Dedifferentiated amniotic fluid mesenchymal stem cell (primary cell): ENCODE results near the gene ZDHHC20.
"Not testable (repeated sequence)": the region's sequence is repeated elsewhere in the genome, so short reads cannot be mapped to it uniquely, and the experiment has no call there.

ENCODE experiments used
- DNase-seq: peaks from one replicate; pipeline ENCODE4 v3.0.0-alpha.2; 2016; ENCODE audit errors: extremely low spot score

The ZDHHC20 gene

DNA sequence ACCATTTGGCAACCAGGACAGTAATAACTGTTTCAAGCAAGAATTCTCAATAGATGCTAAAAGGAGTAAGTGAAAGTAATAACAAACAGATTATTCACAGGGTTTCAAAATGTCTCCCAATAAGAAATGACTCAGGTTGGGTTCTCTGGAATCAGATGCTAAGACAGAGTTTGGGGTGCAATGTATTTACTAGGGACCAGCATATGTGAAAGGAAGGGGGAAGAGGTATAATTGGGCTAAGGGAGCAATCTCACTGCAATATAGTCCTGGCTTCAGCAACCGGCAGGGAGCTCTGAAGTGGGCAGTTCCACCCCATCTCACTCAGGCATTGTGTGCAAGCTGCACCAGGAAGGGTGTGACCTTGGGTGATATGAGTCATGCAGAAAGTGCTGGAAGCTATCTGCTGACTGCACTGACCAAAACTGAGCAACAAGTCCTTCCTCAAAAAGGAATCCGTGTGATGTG lies 23.4 kb downstream of the ZDHHC20 start:
- DNase-seq, result peak; percentile 36

DNA sequence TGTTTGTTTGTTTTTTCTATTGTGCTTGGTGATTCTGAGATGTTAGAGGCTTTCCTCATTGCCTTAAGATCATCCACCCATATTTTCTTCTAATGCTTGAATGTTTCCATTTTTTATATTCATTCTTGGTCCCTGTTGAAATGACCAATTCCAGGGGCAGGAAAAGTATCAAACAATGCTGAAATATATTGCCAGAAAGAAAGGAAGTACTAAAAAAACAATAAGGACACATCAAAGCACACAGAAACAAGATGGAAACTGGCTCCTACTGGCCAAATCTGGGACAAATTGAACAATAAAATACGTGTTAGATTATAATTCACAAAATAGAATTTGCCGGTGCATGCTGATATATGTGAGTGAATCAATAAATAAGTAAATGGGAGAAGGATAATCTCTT lies 23.9 kb downstream of the ZDHHC20 start:
- DNase-seq, result no peak

DNA sequence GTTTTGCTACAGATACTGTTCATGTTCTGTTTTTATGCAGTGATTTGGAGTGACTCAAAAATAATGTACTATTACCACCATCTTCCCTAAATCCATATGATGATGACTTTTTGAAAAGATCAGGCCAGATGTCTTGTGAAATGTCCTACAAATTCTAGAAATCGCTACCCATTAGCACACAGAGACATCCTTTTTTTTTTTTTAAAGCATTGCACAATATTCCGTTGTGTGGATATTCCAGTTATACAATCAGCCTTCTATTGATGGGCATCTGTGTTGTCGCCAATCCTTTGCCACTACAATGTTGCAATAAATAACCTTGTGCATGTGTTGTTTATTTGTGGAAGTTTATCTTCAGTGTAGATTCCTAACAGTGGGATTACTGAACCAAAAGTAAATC lies 24.5 kb downstream of the ZDHHC20 start:
- DNase-seq, result no peak

DNA sequence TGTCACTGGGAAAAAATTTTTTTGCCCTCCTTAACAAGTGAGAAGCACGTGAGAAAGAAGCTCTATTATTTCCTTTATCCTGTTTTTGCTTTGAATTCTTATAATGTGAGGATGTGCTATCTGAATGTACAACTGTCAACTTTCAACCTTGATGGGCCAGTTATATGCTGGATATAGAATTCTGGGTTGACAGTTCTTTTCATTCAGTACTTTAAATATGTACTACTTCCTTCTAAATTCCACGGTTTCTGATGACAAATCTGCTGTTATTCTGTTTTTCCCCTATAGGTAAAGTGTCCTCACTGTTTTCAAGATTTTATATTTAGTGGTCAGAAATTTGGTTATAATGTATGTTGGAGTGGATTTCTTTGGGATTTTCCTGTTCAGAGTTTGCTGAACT lies 29.9 kb downstream of the ZDHHC20 start:
- no peak for DNase-seq

DNA sequence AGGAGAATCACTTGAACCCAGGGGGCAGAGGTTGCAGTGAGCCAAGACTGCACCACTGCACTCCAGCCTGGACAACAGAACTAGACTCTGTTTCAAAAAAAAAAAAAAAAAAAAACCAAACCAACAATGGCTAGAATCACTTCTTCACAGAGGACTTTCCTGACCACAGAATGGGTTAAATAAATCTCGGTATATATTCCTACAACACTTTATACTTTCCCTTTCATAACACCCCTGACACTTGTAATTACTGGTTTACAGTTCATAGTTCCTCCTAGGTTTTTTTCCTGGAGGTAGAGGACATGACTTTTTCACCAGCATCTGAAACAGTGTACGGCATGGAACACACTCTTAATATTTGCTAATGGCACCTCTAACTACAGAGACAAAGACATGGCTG lies 31.4 kb downstream of the ZDHHC20 start:
- no peak for DNase-seq

DNA sequence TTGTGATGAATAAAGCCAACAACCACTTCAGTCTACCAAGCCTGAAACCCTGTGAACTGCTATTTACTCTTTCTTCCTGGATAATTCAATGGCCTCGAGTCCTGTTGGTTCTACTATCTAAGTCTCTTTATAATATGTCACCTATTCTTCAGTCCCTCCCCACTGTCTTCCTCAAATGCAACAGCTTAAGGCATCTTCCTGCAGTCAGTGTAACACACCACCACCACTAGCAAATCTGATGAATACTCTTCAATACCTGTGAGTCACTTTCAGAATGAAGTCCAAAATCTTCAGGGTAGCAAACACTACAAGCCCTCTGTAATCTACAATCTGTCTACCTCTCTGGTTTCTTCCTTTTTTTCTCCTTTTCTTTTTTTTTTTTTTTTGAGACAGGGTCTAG lies 32.9 kb downstream of the ZDHHC20 start:
- no peak for DNase-seq

DNA sequence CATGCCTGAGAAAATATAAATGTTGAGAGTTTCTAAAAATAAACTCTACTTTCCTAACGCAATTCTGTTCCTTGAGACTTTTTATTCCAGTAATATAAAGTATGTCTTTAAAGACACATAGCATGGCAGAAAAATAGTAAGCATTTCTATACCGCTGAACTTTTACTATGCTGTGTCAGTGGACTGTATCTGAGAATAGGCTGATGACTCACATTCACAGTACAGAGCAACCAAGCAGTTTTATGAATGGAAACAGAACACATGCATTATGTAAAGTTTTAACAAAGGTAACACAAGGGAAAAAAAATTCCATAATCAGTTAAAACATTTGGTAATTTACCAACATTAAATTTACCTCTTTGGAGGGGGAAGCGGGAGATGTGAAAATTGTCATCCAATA lies 38.4 kb downstream of the ZDHHC20 start:
- DNase-seq, result no peak

DNA sequence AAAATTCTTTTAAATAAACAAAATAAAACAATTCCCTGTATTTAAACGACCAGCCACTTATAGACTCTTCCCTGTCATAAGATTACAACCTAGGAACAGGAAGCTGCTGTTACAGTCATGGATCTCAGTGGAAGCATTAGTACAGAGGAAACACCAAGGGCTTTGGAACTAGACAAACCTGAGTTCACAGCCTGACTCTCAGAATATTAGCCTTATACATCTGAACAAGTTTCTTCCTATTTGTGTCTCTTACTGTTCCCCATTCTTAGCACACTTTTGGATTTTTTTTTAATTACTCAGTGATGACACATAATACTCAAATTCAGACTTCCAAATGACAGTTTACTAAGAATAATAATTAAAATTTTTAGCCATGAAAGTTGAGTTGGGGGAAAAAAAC lies 46.1 kb downstream of the ZDHHC20 start:
- DNase-seq, result no peak

DNA sequence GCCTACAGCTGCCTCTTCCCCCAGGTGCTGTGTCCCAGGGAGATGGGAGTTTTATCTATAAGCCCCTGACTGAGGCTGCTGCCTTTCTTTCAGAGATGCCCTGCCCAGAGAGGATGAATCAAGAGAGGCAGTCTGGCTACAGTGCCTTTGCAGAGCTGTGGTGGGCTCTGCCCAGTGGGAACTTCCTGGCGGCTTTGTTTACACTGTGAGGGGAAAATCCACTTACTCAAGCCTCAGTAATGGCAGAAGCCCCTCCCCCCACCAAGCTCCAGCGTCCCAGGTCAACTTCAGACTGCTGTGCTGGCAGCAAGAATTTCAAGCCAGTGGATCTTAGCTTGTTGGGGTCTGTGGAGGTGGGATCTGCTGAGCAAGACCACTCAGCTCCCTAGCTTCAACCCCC lies 48.6 kb downstream of the ZDHHC20 start:
- DNase-seq, result not testable (repeated sequence)

DNA sequence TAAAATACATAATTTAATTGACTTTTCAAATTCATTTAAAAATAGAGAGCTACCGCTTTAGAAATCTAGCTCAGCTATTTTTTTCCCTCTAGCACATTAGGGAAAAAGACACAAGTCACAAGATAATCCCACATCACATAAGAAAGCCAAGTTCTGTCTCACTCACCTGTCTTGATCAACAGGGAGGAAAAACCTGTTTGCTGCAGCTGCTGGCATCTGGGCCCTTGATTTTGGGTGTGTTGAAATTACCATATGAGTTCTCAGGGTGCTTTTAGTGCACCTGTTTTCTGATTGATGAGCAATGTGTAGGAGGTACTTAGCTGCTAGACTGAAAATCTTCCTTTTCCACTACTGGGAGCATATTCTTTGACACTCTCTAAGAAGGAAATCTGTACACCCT lies 53.8 kb downstream of the ZDHHC20 start:
- DNase-seq, result no peak

DNA sequence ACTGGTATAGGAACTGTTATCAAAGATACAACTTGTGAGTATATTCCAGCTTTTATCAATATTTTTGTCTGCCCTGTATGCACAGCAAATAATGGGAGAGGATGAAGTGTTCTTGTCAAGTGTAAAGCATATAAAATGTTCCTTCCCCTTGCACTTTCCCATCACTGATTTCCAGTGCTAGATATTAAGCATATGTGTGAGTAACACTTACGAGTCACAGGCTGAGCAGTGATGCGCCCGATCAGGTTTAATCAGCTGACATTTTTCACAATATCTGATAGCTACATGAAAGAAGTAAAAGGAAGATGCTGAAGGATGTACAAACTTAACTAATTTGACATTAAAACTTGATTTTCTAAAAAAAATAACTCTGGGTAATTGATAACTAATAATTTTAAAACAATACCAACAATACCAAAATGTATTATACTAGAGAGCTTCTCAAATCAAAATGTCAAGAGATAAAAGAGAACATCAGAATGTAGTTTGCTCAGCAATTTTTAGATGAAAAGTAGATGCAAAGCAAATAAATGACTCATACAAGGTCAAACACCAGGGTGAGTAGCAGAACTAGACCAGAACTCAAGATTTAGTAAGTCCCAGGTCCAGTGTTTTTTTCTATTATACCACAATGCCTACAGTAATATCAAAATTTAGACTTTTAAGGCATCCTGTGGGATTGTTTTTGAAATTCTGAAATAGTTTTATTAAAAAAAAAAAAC lies 56.4 kb downstream of the ZDHHC20 start:
- DNase-seq, result peak; percentile 22

DNA sequence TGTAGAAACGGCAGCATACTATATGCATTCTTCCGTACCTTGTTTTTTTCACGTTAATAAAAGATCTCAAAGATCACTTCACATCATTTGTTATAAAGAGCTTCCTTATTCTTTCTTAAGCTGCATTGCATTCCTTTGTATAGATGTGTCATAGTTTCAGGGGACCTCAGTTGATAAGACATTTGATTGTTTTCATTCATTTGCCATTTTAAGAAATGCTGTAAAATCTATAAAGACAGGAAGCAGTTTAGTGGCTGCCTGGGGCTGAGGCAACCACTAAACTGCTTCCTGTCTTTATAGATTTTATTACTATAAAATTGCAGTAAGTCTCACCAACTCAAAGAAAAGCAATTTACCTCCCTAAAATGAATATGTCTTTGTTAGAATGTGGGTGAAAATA lies 59.4 kb downstream of the ZDHHC20 start:
- DNase-seq, result no peak

DNA sequence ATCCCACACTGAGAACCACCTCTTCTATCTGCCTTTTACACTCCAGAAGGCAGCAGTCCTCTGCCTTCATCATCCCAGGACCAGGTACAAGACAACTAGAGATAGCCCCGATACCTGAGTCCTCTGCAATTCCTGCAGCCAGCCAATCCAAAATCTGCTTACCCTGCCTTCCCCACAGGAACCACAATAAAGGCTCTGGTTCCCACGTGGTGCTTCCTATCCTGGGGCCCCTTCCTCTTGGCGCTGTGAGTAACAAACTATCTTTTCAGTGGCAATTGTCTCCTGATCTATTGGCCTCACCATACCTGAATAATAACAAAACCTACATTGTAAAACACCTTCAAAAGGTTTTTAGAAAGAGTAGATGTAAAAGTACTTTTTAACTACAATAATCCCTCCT lies 63.1 kb downstream of the ZDHHC20 start:
- DNase-seq, result no peak

DNA sequence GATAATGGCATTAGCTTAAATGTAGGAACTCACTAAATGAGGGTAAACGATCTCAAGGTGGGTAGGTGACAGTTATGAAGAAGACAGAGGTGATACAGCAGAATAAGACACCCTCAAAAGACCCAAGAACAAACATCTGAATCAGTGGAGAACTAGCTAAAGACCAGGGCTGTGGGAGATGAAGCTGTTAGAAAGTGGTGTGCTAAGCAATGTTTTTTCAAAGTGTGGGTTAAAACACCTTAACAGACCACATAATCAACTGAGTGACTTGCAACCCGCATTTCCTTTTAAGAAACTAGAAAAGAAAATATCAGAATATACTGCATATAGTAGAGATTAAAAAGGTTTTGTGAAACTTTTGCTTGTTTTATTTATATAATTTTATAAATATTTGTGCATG lies 70.0 kb downstream of the ZDHHC20 start:
- no peak for DNase-seq

DNA sequence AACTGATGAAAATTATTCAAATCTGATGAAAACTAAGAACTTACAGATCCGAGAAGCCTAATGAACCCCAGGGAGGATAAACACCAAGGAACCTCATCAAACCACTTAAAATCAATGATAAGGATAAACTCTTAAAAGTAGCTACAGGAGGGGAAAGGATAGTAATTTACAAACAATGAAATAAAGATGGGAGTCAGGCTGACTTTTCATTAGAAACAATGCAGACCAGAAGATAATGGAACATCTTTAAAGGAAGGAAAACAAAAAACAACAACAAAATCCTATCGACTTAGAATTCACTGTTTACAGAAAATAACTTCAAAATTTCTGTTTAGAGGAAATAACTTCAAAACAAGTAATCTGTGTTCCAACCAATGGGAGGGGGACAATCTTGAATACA lies 73.4 kb downstream of the ZDHHC20 start:
- DNase-seq, result no peak

DNA sequence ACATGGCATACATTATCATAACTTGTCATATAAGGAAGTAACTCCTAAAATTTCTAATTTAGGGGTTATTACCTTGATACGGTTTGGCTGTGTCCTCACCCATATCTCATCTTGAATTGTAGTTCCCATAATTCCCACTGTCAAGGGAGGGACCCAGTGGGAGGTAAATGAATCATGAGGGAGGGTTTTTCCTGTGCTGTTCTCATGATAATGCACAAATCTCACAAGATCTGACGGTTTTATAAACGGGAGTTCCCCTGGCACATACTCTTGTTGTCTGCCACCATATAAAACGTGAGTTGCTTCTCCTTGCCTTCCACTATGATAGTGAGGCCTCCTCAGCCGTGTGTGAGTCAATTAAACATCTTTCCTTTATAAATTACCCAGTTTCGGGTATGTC lies 76.0 kb downstream of the ZDHHC20 start:
- no peak for DNase-seq

DNA sequence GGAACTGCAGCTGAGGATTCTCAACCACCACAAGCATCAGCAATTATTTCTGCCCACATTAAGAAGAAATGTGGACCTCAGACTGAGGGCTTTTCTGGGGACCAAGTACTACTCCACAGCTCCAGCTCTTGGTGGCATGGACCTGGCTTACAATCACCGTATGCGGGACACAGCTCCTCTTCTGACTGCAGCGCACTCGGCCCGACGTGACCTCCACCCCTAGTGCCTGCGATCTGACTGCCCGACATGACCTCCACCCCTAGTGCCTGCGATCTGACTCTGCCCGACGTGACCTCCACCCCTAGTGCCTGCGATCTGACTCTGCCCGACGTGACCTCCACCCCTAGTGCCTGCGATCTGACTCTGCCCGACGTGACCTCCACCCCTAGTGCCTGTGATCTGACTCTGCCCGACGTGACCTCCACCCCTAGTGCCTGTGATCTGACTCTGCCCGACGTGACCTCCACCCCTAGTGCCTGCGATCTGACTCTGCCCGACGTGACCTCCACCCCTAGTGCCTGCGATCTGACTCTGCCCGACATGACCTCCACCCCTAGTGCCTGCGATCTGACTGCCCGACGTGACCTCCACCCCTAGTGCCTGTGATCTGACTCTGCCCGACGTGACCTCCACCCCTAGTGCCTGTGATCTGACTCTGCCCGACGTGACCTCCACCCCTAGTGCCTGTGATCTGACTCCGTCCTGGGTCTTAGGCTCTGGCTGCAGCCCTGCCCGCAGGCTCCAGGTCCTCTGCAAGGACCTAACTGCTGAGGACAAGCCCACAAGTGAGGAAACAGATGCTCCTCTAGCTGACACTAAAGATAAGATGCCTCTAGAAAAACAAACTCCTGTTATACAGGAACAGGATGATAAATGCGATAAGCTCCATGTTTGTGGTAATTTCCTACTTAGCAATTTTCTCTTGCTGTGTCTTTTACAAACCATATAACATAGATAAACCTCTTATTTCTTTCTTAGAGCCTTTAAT lies 81.8 kb downstream of the ZDHHC20 start:
- not testable (repeated sequence) for DNase-seq

DNA sequence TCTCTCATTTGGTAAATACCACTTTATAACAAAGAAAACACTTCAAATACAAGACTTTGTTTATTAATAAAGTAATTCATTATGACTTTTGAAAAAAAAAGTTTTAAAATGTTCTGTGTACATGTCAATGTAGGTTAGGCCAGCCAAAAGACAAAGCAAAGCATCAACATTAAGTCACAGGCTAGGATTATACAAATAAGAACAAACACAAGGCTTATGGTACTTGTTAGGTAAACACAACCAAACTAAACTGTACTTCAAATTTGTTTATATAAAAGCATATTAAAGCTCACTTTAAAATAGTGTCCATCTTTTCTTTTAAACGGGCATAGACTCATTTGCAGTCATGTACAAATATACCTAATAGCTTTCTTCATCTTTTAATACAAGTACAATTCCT lies 86.6 kb downstream of the ZDHHC20 start:
- DNase-seq, result no peak

DNA sequence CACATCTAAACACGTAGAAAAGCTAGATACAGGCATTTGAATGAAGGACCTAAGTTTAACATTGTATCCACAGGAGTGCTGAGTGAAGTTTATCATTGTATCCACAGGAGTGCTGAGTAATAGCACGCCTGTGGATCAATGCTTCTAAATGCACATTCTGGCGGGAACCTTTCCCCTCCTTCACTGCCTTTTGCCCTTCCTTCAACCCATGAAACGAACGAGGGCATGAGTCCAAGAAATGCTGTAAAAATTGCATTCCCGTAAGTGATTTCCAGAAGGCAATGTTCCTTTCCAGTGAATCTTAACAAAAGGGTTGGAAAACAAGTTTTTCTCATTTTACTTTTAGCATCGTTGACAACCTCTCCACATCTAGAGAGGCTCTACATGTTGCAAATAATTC lies 88.1 kb downstream of the ZDHHC20 start:
- no peak for DNase-seq

DNA sequence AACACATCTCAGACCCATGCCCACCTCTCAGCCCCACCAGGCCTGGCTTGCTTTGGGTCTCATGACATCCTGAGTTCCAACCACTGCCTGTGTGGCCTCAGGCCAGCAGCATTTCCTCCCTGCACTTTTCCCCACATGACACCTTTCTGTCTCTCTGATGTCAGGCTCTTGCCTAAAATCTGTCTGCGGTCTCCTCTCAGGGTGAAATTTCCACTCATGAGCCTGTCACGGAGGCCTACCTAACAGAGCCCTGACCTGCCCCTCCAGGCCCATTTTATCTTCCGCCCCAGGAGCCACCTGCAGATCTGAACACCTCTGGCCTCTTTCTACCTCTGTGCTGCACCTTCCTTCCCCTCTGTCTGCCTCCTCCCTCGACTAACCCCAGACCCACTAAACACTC lies 93.5 kb downstream of the ZDHHC20 start:
- DNase-seq, result no peak

DNA sequence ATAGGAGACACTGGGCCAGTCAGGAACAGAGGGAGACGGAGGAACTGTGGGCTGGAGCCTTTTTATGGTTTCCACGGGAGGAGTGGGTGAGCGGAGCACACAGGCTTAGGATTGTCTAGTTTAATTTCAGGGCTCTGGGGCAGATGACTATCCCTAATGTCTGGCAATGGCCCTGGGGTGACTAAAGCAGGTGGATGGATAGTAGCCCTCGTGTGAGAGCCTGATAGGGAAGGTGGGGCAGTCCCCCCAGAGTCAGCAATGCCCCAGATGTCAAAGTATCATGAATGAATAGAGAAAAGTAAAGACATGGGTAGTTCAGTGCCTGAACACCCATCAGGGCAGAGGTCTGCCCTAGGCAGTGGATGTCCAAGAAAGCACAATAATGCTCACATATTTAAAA lies 94.2 kb downstream of the ZDHHC20 start:
- DNase-seq, result no peak

DNA sequence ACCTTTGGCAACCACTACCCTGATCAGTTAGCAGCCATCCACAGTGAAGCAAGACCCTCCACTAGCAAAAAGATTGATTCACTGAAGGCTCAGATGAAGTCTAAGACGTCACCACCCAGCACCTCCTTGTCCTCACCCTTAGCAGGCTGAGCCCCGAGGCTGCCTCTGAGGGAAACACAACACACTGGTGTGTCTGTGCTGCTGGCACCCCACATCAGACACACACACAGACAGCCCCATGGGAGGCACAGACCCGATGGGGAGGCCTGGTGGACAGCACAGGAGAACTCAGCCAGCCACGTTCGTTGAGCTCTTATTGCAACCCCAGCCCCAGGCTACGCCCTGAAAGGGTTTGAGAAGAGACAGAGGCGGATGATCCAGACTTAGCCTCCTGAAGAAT lies 94.7 kb downstream of the ZDHHC20 start:
- no peak for DNase-seq

DNA sequence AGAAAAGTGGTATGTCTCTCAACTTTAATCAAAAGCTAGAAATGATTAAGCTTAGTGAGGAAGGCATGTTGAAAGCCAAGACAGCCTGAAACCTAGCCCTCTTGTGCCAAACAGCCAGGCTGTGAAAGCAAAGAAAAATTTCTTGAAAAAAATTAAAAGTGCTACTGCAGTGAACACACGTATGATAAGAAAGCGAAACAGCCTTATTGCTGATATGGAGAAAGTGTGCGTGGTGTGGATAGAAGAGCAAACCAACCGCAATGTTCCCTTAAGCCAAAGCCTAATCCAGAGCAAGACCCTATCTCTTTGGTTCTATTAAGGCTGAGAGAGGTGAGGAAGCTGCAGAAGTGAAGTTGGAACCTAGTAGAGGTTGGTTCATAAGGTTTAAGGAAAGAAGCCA lies 96.4 kb downstream of the ZDHHC20 start:
- no peak for DNase-seq
